Neural progenitor cell (in vitro differentiated cells): ENCODE results near the gene CUL2. TPM values are rescaled to one million over a fixed set of nuclear protein-coding genes. Genes with fewer than 3 reads are reported as not detected.

Experiments
- DNase-seq: peaks from one replicate; pipeline ENCODE4 v3.0.0-alpha.2; 2016; ENCODE audit warnings: low spot score
- H2AFZ ChIP-seq: fragments of 200-600 bp; sonication (generic); replicated peaks from 2 replicates; pipeline ENCODE4 v1.6.1; 2016; ENCODE audit warnings: antibody characterized with exemption
- H3F3A ChIP-seq: fragments of 200-600 bp; sonication (generic); 2 replicates; pipeline ENCODE4 v1.6.1; 2016; ENCODE audit warnings: antibody characterized with exemption, low read depth
- H3K27ac ChIP-seq: fragments of 200-600 bp; sonication (generic); 2 replicates; pipeline ENCODE4 v1.5.1; 2016; ENCODE audit warnings: mild to moderate bottlenecking
- H3K27me3 ChIP-seq: fragments of 200-600 bp; sonication (generic); 2 replicates; pipeline ENCODE4 v1.6.1; 2016; ENCODE audit warnings: mild to moderate bottlenecking, moderate library complexity
- H3K36me3 ChIP-seq: fragments of 200-600 bp; sonication (generic); 2 replicates; pipeline ENCODE4 v1.5.1; 2016
- H3K4me1 ChIP-seq: fragments of 200-600 bp; sonication (generic); 2 replicates; pipeline ENCODE4 v1.6.1; 2016; ENCODE audit warnings: mixed run types
- H3K4me2 ChIP-seq: fragments of 200-600 bp; sonication (generic); 2 replicates; pipeline ENCODE4 v1.6.1; 2016
- H3K4me3 ChIP-seq: fragments of 200-600 bp; sonication (generic); 2 replicates; pipeline ENCODE4 v1.5.1; 2016
- H3K79me2 ChIP-seq: fragments of 200-600 bp; sonication (generic); 2 replicates; pipeline ENCODE4 v1.6.1; 2016; ENCODE audit warnings: low read depth
- H3K9ac ChIP-seq: fragments of 200-600 bp; sonication (generic); 2 replicates; pipeline ENCODE4 v1.6.1; 2016
- H3K9me3 ChIP-seq: fragments of 200-600 bp; sonication (generic); 2 replicates; pipeline ENCODE4 v1.5.1; 2016; ENCODE audit warnings: low read depth
- H4K20me1 ChIP-seq: fragments of 200-600 bp; sonication (generic); 2 replicates; pipeline ENCODE4 v1.6.1; 2016; ENCODE audit warnings: low read depth
- H3K27ac Mint-ChIP-seq: 3 replicates; pipeline ENCODE4 v1.8.0; 2021; ENCODE audit warnings: mixed read lengths
- H3K27me3 Mint-ChIP-seq: 2 replicates; pipeline ENCODE4 v1.8.0; 2022; ENCODE audit warnings: low read depth, mild to moderate bottlenecking, inconsistent platforms, moderate library complexity, mixed read lengths; ENCODE audit not compliant: insufficient read depth
- H3K36me3 Mint-ChIP-seq: 3 replicates; pipeline ENCODE4 v1.8.0; 2021; ENCODE audit warnings: mixed read lengths
- H3K4me1 Mint-ChIP-seq: 3 replicates; pipeline ENCODE4 v1.8.0; 2021; ENCODE audit warnings: mixed read lengths
- H3K4me3 Mint-ChIP-seq: 3 replicates; pipeline ENCODE4 v1.8.0; 2021; ENCODE audit warnings: mild to moderate bottlenecking, moderate library complexity, mixed read lengths
- H3K9me3 Mint-ChIP-seq: 3 replicates; pipeline ENCODE4 v1.8.0; 2020; ENCODE audit warnings: mixed read lengths
- EZH2 ChIP-seq: fragments of 200-600 bp; sonication (generic); IDR thresholded peaks from 2 replicates; pipeline ENCODE4 v1.6.1; 2017; ENCODE audit warnings: antibody characterized with exemption, mild to moderate bottlenecking, moderate library complexity
- EZH2phosphoT487 ChIP-seq: fragments of 200-600 bp; sonication (generic); IDR thresholded peaks from 2 replicates; pipeline ENCODE4 v1.6.1; 2017; ENCODE audit warnings: antibody characterized with exemption
- total RNA-seq: library from RNA; depleted of rRNA; stranded (reverse); fragments of >200 nt; gene quantifications from 2 replicates; pipeline ENCODE4 v1.2.3, GENCODE V29; 2015; ENCODE audit warnings: low replicate concordance
- TF ChIP-seq, protein P1 (sequence below): fragments of 200-600 bp; sonication (generic); IDR thresholded peaks from 2 replicates; pipeline ENCODE4 v1.5.1; 2017; ENCODE audit warnings: antibody characterized with exemption, mild to moderate bottlenecking

Gene CUL2
- total RNA-seq, 1 donor from 2014 or later: 40.3 TPM

DNA sequence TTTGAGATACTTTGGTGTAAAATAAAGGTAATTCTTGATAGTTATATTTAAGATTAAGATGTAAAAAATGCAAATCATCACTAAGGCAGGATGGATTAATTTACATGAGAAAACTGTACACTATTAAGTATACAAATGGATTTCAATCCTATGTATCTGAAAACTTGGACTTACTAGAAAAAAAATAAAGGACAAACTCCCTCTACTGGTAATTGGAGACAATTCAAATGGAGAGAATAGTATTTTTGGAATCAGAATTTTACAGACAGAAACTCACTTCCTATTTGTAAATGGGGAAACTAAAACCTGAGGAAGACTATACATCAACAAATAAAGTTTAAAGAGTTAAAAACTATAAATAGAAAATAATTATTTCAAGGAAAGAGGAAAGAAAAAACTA, 62.6 kb downstream of the CUL2 start:
- Histone ChIP-seq H3K9ac (no peak overlapping the region), H3K27me3 (no peaks in the 10 kb centered on the region), H3K36me3 (peaks cover 4% of the 10 kb centered on the region), H3K4me3 (no peak overlapping the region), H3K79me2 (no peaks in the 10 kb centered on the region), H3K9me3 (no peaks in the 10 kb centered on the region), H3F3A (peaks cover 8% of the 10 kb centered on the region), H3K4me2 (no peak overlapping the region), H3K27ac (no peak overlapping the region), H3K4me1 (no peaks in the 10 kb centered on the region), H4K20me1 (no peaks in the 10 kb centered on the region), H2AFZ (no peak overlapping the region)
- H3K27me3 Mint-ChIP-seq: no peaks in the 10 kb centered on the region
- TF ChIP-seq, protein P1, sequence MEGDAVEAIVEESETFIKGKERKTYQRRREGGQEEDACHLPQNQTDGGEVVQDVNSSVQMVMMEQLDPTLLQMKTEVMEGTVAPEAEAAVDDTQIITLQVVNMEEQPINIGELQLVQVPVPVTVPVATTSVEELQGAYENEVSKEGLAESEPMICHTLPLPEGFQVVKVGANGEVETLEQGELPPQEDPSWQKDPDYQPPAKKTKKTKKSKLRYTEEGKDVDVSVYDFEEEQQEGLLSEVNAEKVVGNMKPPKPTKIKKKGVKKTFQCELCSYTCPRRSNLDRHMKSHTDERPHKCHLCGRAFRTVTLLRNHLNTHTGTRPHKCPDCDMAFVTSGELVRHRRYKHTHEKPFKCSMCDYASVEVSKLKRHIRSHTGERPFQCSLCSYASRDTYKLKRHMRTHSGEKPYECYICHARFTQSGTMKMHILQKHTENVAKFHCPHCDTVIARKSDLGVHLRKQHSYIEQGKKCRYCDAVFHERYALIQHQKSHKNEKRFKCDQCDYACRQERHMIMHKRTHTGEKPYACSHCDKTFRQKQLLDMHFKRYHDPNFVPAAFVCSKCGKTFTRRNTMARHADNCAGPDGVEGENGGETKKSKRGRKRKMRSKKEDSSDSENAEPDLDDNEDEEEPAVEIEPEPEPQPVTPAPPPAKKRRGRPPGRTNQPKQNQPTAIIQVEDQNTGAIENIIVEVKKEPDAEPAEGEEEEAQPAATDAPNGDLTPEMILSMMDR: peak; percentile 60
- TF ChIP-seq EZH2 (no peak), EZH2phosphoT487 (no peak)
- H3K9me3 Mint-ChIP-seq: no peaks in the 10 kb centered on the region
- no peak overlapping the region for H3K4me3 Mint-ChIP-seq
- no peaks in the 10 kb centered on the region for H3K4me1 Mint-ChIP-seq
- H3K27ac Mint-ChIP-seq: no peak overlapping the region
- no peak for DNase-seq
- H3K36me3 Mint-ChIP-seq: peaks cover 13% of the 10 kb centered on the region

DNA sequence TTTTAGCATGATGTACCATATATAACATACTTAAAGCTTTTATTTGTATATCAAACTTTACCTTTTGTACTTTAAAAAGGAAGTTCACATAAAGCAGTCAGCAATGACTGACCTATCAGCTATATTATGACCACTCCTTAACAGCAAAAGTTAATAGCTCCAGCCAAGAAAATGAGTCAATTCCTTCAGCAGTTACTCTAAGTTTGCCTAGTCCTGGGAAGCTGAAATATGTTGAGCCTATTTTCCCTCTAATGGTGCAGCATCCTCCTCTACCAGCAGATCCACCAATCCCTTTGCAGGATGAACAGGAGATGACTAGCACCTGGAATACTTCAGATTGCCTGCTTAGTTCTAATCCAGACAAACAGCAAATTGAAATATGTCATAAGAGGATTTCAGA, 64.2 kb downstream of the CUL2 start:
- no peak overlapping the region for H3K27ac Mint-ChIP-seq
- Histone ChIP-seq H4K20me1 (no peaks in the 10 kb centered on the region), H3K79me2 (no peaks in the 10 kb centered on the region), H3K4me1 (no peaks in the 10 kb centered on the region), H3F3A (peaks cover 8% of the 10 kb centered on the region), H3K4me3 (no peak overlapping the region), H3K36me3 (peaks cover 4% of the 10 kb centered on the region), H2AFZ (no peak overlapping the region), H3K27me3 (no peaks in the 10 kb centered on the region), H3K27ac (no peak overlapping the region), H3K9ac (no peak overlapping the region), H3K4me2 (no peak overlapping the region), H3K9me3 (no peaks in the 10 kb centered on the region)
- no peaks in the 10 kb centered on the region for H3K9me3 Mint-ChIP-seq
- H3K4me3 Mint-ChIP-seq: no peak overlapping the region
- DNase-seq: no peak
- TF ChIP-seq EZH2phosphoT487: no peak
- TF ChIP-seq, protein P1: no peak
- no peak for TF ChIP-seq EZH2
- no peaks in the 10 kb centered on the region for H3K27me3 Mint-ChIP-seq
- no peaks in the 10 kb centered on the region for H3K4me1 Mint-ChIP-seq
- H3K36me3 Mint-ChIP-seq: peaks cover 13% of the 10 kb centered on the region

DNA sequence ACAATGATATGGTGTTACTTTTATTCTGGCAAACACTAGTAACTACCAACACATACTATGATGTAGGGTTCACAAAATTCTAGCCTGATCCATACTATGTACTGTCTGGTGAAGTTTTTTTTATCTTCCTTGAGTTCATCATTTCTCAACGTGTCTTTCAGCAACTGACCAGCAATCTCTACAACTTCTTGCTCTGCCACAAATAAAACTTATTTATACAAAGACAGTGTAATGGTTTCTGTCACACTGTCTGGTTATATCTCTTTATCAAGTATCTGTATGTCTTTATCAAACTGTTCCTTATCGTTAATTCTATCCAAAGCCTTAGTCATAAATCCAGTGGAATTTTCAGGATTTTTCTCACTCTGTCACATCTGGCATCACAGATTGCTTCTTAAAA, 69.7 kb downstream of the CUL2 start:
- no peak overlapping the region for H3K4me2 ChIP-seq
- Mint-ChIP-seq H3K27ac (no peak overlapping the region), H3K9me3 (no peaks in the 10 kb centered on the region), H3K4me1 (peaks cover 7% of the 10 kb centered on the region), H3K36me3 (peaks cover 20% of the 10 kb centered on the region), H3K4me3 (no peak overlapping the region), H3K27me3 (no peaks in the 10 kb centered on the region)
- no peaks in the 10 kb centered on the region for H3K4me1 ChIP-seq
- no peak for TF ChIP-seq EZH2
- TF ChIP-seq, protein P1: no peak
- TF ChIP-seq EZH2phosphoT487: no peak
- H3K4me3 ChIP-seq: no peak overlapping the region
- no peak for DNase-seq
- H3K27ac ChIP-seq: no peak overlapping the region
- no peak overlapping the region for H2AFZ ChIP-seq
- peaks cover 7% of the 10 kb centered on the region for H3K36me3 ChIP-seq
- no peaks in the 10 kb centered on the region for H3K9me3 ChIP-seq
- peaks cover 6% of the 10 kb centered on the region for H3F3A ChIP-seq
- H3K27me3 ChIP-seq: no peaks in the 10 kb centered on the region
- no peaks in the 10 kb centered on the region for H4K20me1 ChIP-seq
- no peaks in the 10 kb centered on the region for H3K79me2 ChIP-seq
- H3K9ac ChIP-seq: no peak overlapping the region
